ENCODE data around the gene MRPS18C. TPM values are rescaled to one million over a fixed set of nuclear protein-coding genes. Genes with fewer than 3 reads are reported as not detected.
"Not testable (repeated sequence)": the region's sequence is repeated elsewhere in the genome, so short reads cannot be mapped to it uniquely, and the experiment has no call there.

The MRPS18C gene
- total RNA-seq, 1 experiment from 2014 or later, result 85.4 TPM

GRCh38 chr4:83498187-83498586 lies 42.3 kb downstream of the MRPS18C start:
- no peaks in the 10 kb centered on the region for H3K9me3 ChIP-seq (ENCODE audit: control insufficient read depth, low read depth, low read length)
- H3K9me3 Mint-ChIP-seq, result no peaks in the 10 kb centered on the region
- no peak overlapping the region for H3K9ac ChIP-seq (ENCODE audit: extremely low read depth, insufficient read length, low read length)
- H3K4ac ChIP-seq (ENCODE audit: low read depth, low read length), result no peak overlapping the region
- H3K4me1 ChIP-seq (ENCODE audit: insufficient read depth, low read length), result no peaks in the 10 kb centered on the region
- H3K4me3 Mint-ChIP-seq, result no peak overlapping the region
- H3K23ac ChIP-seq (ENCODE audit: insufficient read length, low read depth, low read length), result no peak overlapping the region
- H3K27me3 ChIP-seq (ENCODE audit: insufficient read depth, low read length), result no peaks in the 10 kb centered on the region
- no peaks in the 10 kb centered on the region; the same call in none of the 2 replicates for H3K27me3 Mint-ChIP-seq (ENCODE audit: low read depth)
- H3K4me1 Mint-ChIP-seq, result no peaks in the 10 kb centered on the region
- H3K23me2 ChIP-seq (ENCODE audit: insufficient read length, low read depth, low read length, poor library complexity, severe bottlenecking), result no peaks in the 10 kb centered on the region
- H4K91ac ChIP-seq (ENCODE audit: insufficient read length, low read depth, low read length), result no peak overlapping the region
- no peak overlapping the region for H4K8ac ChIP-seq (replicated peaks; ENCODE audit: insufficient read length, low read depth, low read length)
- no peak overlapping the region for H2BK20ac ChIP-seq (ENCODE audit: low read depth, low read length, poor library complexity, severe bottlenecking)
- H2BK15ac ChIP-seq (ENCODE audit: low read depth, low read length), result no peak overlapping the region
- TF ChIP-seq CTCF (conservative IDR thresholded peaks at IDR 0.05), result no peak
- WGBS (ENCODE audit: extremely low coverage, insufficient read length, low lambda C conversion rate), result no CpG with 5 or more reads among the region's 1 CpG
- H3K4me2 ChIP-seq (ENCODE audit: insufficient read depth, insufficient read length, low read length), result no peak overlapping the region
- no peak for DNase-seq
- no peaks in the 10 kb centered on the region for H3K79me2 ChIP-seq (ENCODE audit: insufficient read depth, low read length)
- H3T11ph ChIP-seq (ENCODE audit: low read length), result no peak overlapping the region
- H3K18ac ChIP-seq (ENCODE audit: insufficient read length, low read depth, low read length), result no peak overlapping the region
- H4K20me1 ChIP-seq (ENCODE audit: control insufficient read depth, insufficient read depth, insufficient read length), result no peaks in the 10 kb centered on the region
- H2BK5ac ChIP-seq (ENCODE audit: insufficient read length, low read length), result no peak overlapping the region
- no peak overlapping the region for H2BK120ac ChIP-seq (ENCODE audit: low read depth, low read length, poor library complexity, severe bottlenecking)
- H2AK5ac ChIP-seq (ENCODE audit: insufficient read length, low read length), result no peak overlapping the region
- H2BK12ac ChIP-seq (ENCODE audit: insufficient read length, low read depth, low read length), result no peak overlapping the region
- no peak overlapping the region for H4K5ac ChIP-seq (ENCODE audit: insufficient read length, low read depth, low read length)
- no peak overlapping the region for H3K56ac ChIP-seq (ENCODE audit: insufficient read length, low read depth, low read length)
- H3K14ac ChIP-seq (ENCODE audit: insufficient read depth, low read length), result no peak overlapping the region
- H3K27ac ChIP-seq (ENCODE audit: insufficient read length, low read depth, low read length), result no peak overlapping the region
- no peaks in the 10 kb centered on the region for H3K36me3 Mint-ChIP-seq (ENCODE audit: insufficient read depth in 1 of 3, low read depth in 3 of 3)
- H2AFZ ChIP-seq (ENCODE audit: low read length), result no peak overlapping the region
- no peak overlapping the region for H3K27ac Mint-ChIP-seq
- H3K79me1 ChIP-seq (ENCODE audit: insufficient read depth, low read depth, low read length, poor library complexity, severe bottlenecking), result no peaks in the 10 kb centered on the region

GRCh38 chr4:83501671-83502070 lies 45.8 kb downstream of the MRPS18C start:
- not testable (repeated sequence) for H3K9me3 Mint-ChIP-seq; H4K8ac ChIP-seq (replicated peaks; ENCODE audit: insufficient read length, low read depth, low read length); H3K4me1 ChIP-seq (ENCODE audit: insufficient read depth, low read length); H4K91ac ChIP-seq (ENCODE audit: insufficient read length, low read depth, low read length); H3K4ac ChIP-seq (ENCODE audit: low read depth, low read length); H3K79me2 ChIP-seq (ENCODE audit: insufficient read depth, low read length); DNase-seq; H3K27ac ChIP-seq (ENCODE audit: insufficient read length, low read depth, low read length); H2BK120ac ChIP-seq (ENCODE audit: low read depth, low read length, poor library complexity, severe bottlenecking); H3K36me3 Mint-ChIP-seq (ENCODE audit: insufficient read depth in 1 of 3, low read depth in 3 of 3); H3K23ac ChIP-seq (ENCODE audit: insufficient read length, low read depth, low read length); H3K18ac ChIP-seq (ENCODE audit: insufficient read length, low read depth, low read length); H3K27me3 Mint-ChIP-seq (ENCODE audit: low read depth); H3K79me1 ChIP-seq (ENCODE audit: insufficient read depth, low read depth, low read length, poor library complexity, severe bottlenecking); H3K4me3 Mint-ChIP-seq; H2AK5ac ChIP-seq (ENCODE audit: insufficient read length, low read length); H3K9ac ChIP-seq (ENCODE audit: extremely low read depth, insufficient read length, low read length); H4K5ac ChIP-seq (ENCODE audit: insufficient read length, low read depth, low read length); H3K56ac ChIP-seq (ENCODE audit: insufficient read length, low read depth, low read length); H3K4me2 ChIP-seq (ENCODE audit: insufficient read depth, insufficient read length, low read length); H3K14ac ChIP-seq (ENCODE audit: insufficient read depth, low read length); H3K27ac Mint-ChIP-seq; H3T11ph ChIP-seq (ENCODE audit: low read length); H2BK5ac ChIP-seq (ENCODE audit: insufficient read length, low read length); H3K27me3 ChIP-seq (ENCODE audit: insufficient read depth, low read length); H2BK12ac ChIP-seq (ENCODE audit: insufficient read length, low read depth, low read length); H3K23me2 ChIP-seq (ENCODE audit: insufficient read length, low read depth, low read length, poor library complexity, severe bottlenecking); H3K4me1 Mint-ChIP-seq; H2BK20ac ChIP-seq (ENCODE audit: low read depth, low read length, poor library complexity, severe bottlenecking); H2AFZ ChIP-seq (ENCODE audit: low read length); H2BK15ac ChIP-seq (ENCODE audit: low read depth, low read length); H3K9me3 ChIP-seq (ENCODE audit: control insufficient read depth, low read depth, low read length); H4K20me1 ChIP-seq (ENCODE audit: control insufficient read depth, insufficient read depth, insufficient read length)
- no CpG with 5 or more reads among the region's 3 CpGs for WGBS (ENCODE audit: extremely low coverage, insufficient read length, low lambda C conversion rate)

All from H9 (cell line).